Panc1 (cell line): ENCODE results near the gene B3GALNT1. TPM values are rescaled to one million over a fixed set of nuclear protein-coding genes. Genes with fewer than 3 reads are reported as not detected.

Experiments
- ATAC-seq: fragments of 200-7000 bp; cut with Tn5 transposase; 2 replicates; pipeline ENCODE4 v1.9.1; 2020; ENCODE audit warnings: mild to moderate bottlenecking, moderate library complexity
- BruUV-seq: library from RNA; stranded (reverse); fragments of 400-500 nt; replicated peaks from 2 replicates; lab custom pipeline; 2021; lab: Mats Ljungman, UMichigan
- CTCF ChIA-PET: fragments of 300-600 bp; sonication (Branson Sonifier 250); formaldehyde crosslinking; loops from one replicate; lab custom pipeline; 2022; ENCODE audit warnings: antibody characterized with exemption; lab: Charles Lee
- POLR2A ChIA-PET: fragments of 300-600 bp; sonication (Branson Sonifier 250); formaldehyde crosslinking; loops from one replicate; lab custom pipeline; 2022; ENCODE audit warnings: antibody characterized with exemption; lab: Charles Lee
- DNase-seq: peaks from one replicate; pipeline ENCODE4 v3.0.0-alpha.2; 2010; ENCODE audit warnings: low read depth, low spot score
- H3K27ac ChIP-seq: 2 replicates; pipeline ENCODE4 v1.5.1; 2011; ENCODE audit warnings: mild to moderate bottlenecking, low read length, inconsistent platforms
- H3K27me3 ChIP-seq: fragments of 200-500 bp; sonication (Bioruptor generic); 2 replicates; pipeline ENCODE4 v1.6.0; 2014; ENCODE audit warnings: low read length, inconsistent platforms; ENCODE audit not compliant: control insufficient read depth, insufficient read depth
- H3K36me3 ChIP-seq: fragments of 200-500 bp; sonication (Bioruptor generic); 2 replicates; pipeline ENCODE4 v1.5.1; 2014; ENCODE audit warnings: inconsistent platforms, mild to moderate bottlenecking, low read length, moderate library complexity; ENCODE audit not compliant: control insufficient read depth, insufficient read depth
- H3K4me1 ChIP-seq: 2 replicates; pipeline ENCODE4 v1.5.1; 2011; ENCODE audit warnings: inconsistent platforms, mild to moderate bottlenecking, low read length, moderate library complexity; ENCODE audit not compliant: control insufficient read depth, insufficient read depth
- H3K4me3 ChIP-seq, 2 experiments: 2 replicates each; pipeline ENCODE4 v1.5.1; 2011 to 2012; ENCODE audit warnings: low read depth in 2 of 2, low read length in 2 of 2, mild to moderate bottlenecking in 2 of 2, inconsistent platforms in 1 of 2, moderate library complexity in 1 of 2
- H3K9me3 ChIP-seq: fragments of 200-500 bp; sonication (Bioruptor generic); 2 replicates; pipeline ENCODE4 v1.5.1; 2014; ENCODE audit warnings: low read depth, mild to moderate bottlenecking, inconsistent platforms, low read length, moderate library complexity; ENCODE audit not compliant: control insufficient read depth, insufficient read depth
- POLR2AphosphoS5 ChIP-seq: IDR thresholded peaks from 2 replicates; pipeline ENCODE4 v1.6.1; 2012; ENCODE audit warnings: mild to moderate bottlenecking, low read depth, low read length, moderate library complexity
- SIN3A ChIP-seq: IDR thresholded peaks from 2 replicates; pipeline ENCODE4 v1.6.1; 2012; ENCODE audit warnings: low read depth, mild to moderate bottlenecking, low read length, moderate library complexity, borderline replicate concordance; ENCODE audit not compliant: insufficient read depth
- TCF7L2 ChIP-seq: IDR thresholded peaks from 2 replicates; pipeline ENCODE4 v1.6.1; 2011; ENCODE audit warnings: mild to moderate bottlenecking, low read depth, low read length, inconsistent platforms
- in situ Hi-C: cut with HindIII; loops from 2 replicates; pipeline ENCODE4 v1.10.0; 2016; ENCODE audit warnings: low sequenced_read_pairs, low pct_unique_long_range_greater_than_20kb
- intact Hi-C: fragments of 100-400 bp; cut with micrococcal nuclease; formaldehyde crosslinking; loops from one replicate; pipeline ENCODE4 v1.10.0; 2022; ENCODE audit not compliant: unreplicated experiment
- total RNA-seq: library from RNA; stranded (reverse); gene quantifications from one replicate; pipeline ENCODE4 v1.2.1, GENCODE V29; 2021; ENCODE audit not compliant: unreplicated experiment
- TF ChIP-seq, protein P1 (sequence below): fragments of 450-650 bp; IDR thresholded peaks from 2 replicates; pipeline ENCODE4 v1.5.1; 2017; ENCODE audit warnings: mild to moderate bottlenecking
- TF ChIP-seq, protein P2 (sequence below), 2 experiments: IDR thresholded peaks; 2 replicates each; pipeline ENCODE4 v1.6.1; 2011 to 2012; ENCODE audit warnings: low read depth in 2 of 2, control low read depth in 1 of 2, low read length in 1 of 2, mild to moderate bottlenecking in 1 of 2, moderate library complexity in 1 of 2; ENCODE audit not compliant: insufficient read depth in 1 of 2

Gene B3GALNT1
- total RNA-seq, 1 experiment from 2014 or later, result 31.1 TPM

DNA sequence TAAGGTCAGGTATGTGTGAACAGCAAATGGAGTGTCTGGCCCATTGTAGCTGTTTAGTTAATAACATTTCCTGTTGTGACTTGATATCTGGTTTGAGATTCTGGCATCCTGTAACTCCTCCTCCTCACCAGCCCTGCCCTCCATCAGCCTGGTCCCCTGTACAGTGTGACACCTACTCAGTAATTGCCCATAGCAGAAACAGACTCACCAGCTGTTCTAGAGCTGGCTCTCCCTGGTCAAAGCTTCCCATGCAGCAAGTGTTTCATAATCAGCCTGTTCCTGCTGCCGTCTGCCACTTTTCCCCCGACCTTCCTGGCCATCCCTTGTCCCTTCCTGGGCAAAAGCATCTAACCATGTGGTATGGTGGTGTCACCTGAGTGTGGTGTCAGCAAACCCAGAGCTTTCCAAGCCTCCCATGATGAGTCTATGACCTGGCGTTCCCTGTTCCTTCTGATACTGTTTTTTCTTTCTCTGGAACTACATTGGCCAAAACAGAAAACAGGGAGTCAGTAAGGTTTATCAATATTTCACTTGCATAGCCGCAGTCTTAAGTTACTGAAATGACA lies 55.4 kb downstream of the B3GALNT1 start:
- TF ChIP-seq TCF7L2 (no peak), POLR2AphosphoS5 (no peak), SIN3A (no peak)
- TF ChIP-seq, protein P1, sequence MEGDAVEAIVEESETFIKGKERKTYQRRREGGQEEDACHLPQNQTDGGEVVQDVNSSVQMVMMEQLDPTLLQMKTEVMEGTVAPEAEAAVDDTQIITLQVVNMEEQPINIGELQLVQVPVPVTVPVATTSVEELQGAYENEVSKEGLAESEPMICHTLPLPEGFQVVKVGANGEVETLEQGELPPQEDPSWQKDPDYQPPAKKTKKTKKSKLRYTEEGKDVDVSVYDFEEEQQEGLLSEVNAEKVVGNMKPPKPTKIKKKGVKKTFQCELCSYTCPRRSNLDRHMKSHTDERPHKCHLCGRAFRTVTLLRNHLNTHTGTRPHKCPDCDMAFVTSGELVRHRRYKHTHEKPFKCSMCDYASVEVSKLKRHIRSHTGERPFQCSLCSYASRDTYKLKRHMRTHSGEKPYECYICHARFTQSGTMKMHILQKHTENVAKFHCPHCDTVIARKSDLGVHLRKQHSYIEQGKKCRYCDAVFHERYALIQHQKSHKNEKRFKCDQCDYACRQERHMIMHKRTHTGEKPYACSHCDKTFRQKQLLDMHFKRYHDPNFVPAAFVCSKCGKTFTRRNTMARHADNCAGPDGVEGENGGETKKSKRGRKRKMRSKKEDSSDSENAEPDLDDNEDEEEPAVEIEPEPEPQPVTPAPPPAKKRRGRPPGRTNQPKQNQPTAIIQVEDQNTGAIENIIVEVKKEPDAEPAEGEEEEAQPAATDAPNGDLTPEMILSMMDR, result no peak
- TF ChIP-seq, protein P2, sequence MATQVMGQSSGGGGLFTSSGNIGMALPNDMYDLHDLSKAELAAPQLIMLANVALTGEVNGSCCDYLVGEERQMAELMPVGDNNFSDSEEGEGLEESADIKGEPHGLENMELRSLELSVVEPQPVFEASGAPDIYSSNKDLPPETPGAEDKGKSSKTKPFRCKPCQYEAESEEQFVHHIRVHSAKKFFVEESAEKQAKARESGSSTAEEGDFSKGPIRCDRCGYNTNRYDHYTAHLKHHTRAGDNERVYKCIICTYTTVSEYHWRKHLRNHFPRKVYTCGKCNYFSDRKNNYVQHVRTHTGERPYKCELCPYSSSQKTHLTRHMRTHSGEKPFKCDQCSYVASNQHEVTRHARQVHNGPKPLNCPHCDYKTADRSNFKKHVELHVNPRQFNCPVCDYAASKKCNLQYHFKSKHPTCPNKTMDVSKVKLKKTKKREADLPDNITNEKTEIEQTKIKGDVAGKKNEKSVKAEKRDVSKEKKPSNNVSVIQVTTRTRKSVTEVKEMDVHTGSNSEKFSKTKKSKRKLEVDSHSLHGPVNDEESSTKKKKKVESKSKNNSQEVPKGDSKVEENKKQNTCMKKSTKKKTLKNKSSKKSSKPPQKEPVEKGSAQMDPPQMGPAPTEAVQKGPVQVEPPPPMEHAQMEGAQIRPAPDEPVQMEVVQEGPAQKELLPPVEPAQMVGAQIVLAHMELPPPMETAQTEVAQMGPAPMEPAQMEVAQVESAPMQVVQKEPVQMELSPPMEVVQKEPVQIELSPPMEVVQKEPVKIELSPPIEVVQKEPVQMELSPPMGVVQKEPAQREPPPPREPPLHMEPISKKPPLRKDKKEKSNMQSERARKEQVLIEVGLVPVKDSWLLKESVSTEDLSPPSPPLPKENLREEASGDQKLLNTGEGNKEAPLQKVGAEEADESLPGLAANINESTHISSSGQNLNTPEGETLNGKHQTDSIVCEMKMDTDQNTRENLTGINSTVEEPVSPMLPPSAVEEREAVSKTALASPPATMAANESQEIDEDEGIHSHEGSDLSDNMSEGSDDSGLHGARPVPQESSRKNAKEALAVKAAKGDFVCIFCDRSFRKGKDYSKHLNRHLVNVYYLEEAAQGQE (IDR thresholded peaks at IDR 0.05; ENCODE audit: insufficient read depth in 1 of 2, low read depth in 2 of 2, low read length in 1 of 2), result no peak
- no peak overlapping the region for H3K4me3 ChIP-seq
- H3K36me3 ChIP-seq, result no peaks in the 10 kb centered on the region
- intact Hi-C loops (no loop called here), in situ Hi-C loops (no loop called here)
- DNase-seq (no peak), ATAC-seq (0 out of 2 replicates have a peak, but pooled peaks have one; percentile 66)
- H3K9me3 ChIP-seq, result no peaks in the 10 kb centered on the region
- no TSS peak for BruUV-seq
- POLR2A ChIA-PET, result no interaction called here
- no peaks in the 10 kb centered on the region for H3K27me3 ChIP-seq
- CTCF ChIA-PET, result interaction anchor here (0.5 kb wide), 1 partner anchor 12 kb away, joined by 13 read pairs; no protein-coding TSS in a partner anchor
- H3K4me1 ChIP-seq, result no peaks in the 10 kb centered on the region
- H3K27ac ChIP-seq, result no peak overlapping the region

DNA sequence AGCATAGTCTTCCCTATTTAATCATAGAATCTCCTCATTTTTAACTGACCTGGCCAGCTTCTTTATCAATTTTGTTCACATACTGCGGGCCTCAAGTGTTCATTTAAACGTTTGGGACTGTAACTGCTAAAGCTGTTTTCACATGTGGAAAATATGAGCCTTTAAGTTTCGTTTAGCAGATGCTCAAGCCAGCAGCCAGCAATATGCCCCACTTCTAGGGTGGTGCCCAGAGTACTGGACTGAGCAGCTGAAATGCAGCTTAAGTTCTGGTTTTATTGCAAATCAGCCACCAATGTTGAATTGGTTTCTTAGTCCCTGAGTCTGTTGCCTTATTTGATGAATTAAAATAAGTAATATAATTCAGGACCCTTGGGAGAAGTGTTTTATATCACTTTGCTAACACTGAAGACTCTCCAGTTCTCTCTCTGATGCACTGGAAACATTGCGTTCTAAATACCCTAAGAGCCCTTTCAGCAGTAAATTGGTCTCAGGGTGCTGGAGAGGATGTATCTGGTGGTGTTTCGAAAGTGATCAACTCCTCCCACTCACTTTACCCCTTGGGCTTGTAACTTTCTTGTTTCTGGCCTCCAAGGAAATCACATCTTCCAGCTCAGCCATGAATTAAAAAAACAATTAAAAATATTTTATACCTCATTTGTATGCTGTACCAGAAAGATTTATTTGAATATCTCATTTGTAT lies 61.7 kb downstream of the B3GALNT1 start:
- intact Hi-C loops, result no loop called here
- Histone ChIP-seq H3K4me1 (0 out of 2 replicates have a peak, but pooled peaks cover 5% of the 10 kb centered on the region), H3K27ac (no peak overlapping the region), H3K4me3 (no peak overlapping the region), H3K9me3 (no peaks in the 10 kb centered on the region), H3K36me3 (no peaks in the 10 kb centered on the region), H3K27me3 (no peaks in the 10 kb centered on the region)
- POLR2A ChIA-PET, result no interaction called here
- no peak for ATAC-seq
- CTCF ChIA-PET, result no interaction called here
- no TSS peak for BruUV-seq
- no peak for DNase-seq
- TF ChIP-seq TCF7L2 (no peak), SIN3A (no peak), POLR2AphosphoS5 (no peak)
- TF ChIP-seq, protein P2 (IDR thresholded peaks at IDR 0.05; ENCODE audit: insufficient read depth in 1 of 2, low read depth in 2 of 2, low read length in 1 of 2), result no peak
- in situ Hi-C loops, result no loop called here
